HepG2 (cell line): ENCODE data around the gene DZIP1L. TPM values are rescaled to one million over a fixed set of nuclear protein-coding genes. Genes with fewer than 3 reads are reported as not detected.

ENCODE experiments used
- ATAC-seq: fragments of 200-7000 bp; cut with Tn5 transposase; 3 replicates; pipeline ENCODE4 v1.9.1; 2020; ENCODE audit warnings: mild to moderate bottlenecking, moderate library complexity
- BruUV-seq: library from RNA; stranded (reverse); fragments of 400-500 nt; replicated peaks from 2 replicates; lab custom pipeline; 2021; lab: Mats Ljungman, UMichigan
- CTCF ChIA-PET: fragments of 300-600 bp; formaldehyde crosslinking; extraction: SDS; loops from one replicate; lab custom pipeline; 2021; ENCODE audit warnings: low total read pairs, inconsistent platforms, low intra/inter-chr PET ratio; lab: Yijun Ruan, JAX
- POLR2A ChIA-PET: fragments of 350-600 bp; sonication (Branson Sonifier 250); formaldehyde crosslinking; loops from one replicate; lab custom pipeline; 2020; ENCODE audit warnings: antibody characterized with exemption, inconsistent platforms; lab: Yijun Ruan, JAX
- DNase-seq: peaks from one replicate; pipeline ENCODE4 v3.0.0-alpha.2; 2015; ENCODE audit warnings: low spot score
- FAIRE-seq: peaks from 3 replicates; lab custom pipeline; 2011; peaks lifted over from hg19 to GRCh38; lab: Jason Lieb, UNC
- H2AFZ ChIP-seq: one replicate; pipeline ENCODE4 v1.6.1; 2011; ENCODE audit warnings: low read length, inconsistent platforms
- H3K27ac ChIP-seq: fragments of 300-600 bp; 3 replicates; pipeline ENCODE4 v1.8.0; 2011; ENCODE audit warnings: mixed run types, mild to moderate bottlenecking, mixed read lengths, low read length, inconsistent platforms; ENCODE audit not compliant: insufficient read depth; ENCODE audit errors: extremely low read length
- H3K27me3 ChIP-seq, 2 experiments: fragments of 200-600 bp in 1 of 2; 2 replicates in 1 of 2; 3 replicates in 1 of 2; pipeline versions ENCODE4 v1.6.0 to v1.8.0; 2011; ENCODE audit warnings: low read length in 2 of 2, mild to moderate bottlenecking in 2 of 2, moderate library complexity in 2 of 2, inconsistent platforms in 1 of 2; ENCODE audit not compliant: insufficient read depth in 2 of 2, control insufficient read depth in 1 of 2
- H3K36me3 ChIP-seq, 2 experiments: fragments of 200-600 bp in 1 of 2; replicated peaks in 1 of 2; 2 replicates in 1 of 2; 3 replicates in 1 of 2; pipeline versions ENCODE4 v1.5.1 to v1.8.0; 2011; ENCODE audit warnings: low read length in 2 of 2, inconsistent platforms in 1 of 2; ENCODE audit not compliant: insufficient read depth in 2 of 2, control insufficient read depth in 1 of 2
- H3K4me1 ChIP-seq: 2 replicates; pipeline ENCODE4 v1.5.1; 2012; ENCODE audit warnings: low read length, inconsistent platforms; ENCODE audit not compliant: insufficient read depth
- H3K4me2 ChIP-seq: 2 replicates; pipeline ENCODE4 v1.6.0; 2011; ENCODE audit warnings: low read depth, low read length, inconsistent platforms
- H3K4me3 ChIP-seq, 3 experiments: fragments of 200-600 bp in 1 of 3; sonication (generic), shearing (Covaris generic) in 1 of 3; replicated peaks in 1 of 3; 2 replicates each; pipeline ENCODE4 v1.5.1; 2011 to 2016; ENCODE audit warnings: low read length in 3 of 3, inconsistent platforms in 2 of 3, low read depth in 2 of 3, mild to moderate bottlenecking in 2 of 3, control low read depth in 1 of 3, mixed read lengths in 1 of 3; ENCODE audit not compliant: insufficient read depth in 1 of 3
- H3K79me2 ChIP-seq: one replicate; pipeline ENCODE4 v1.6.1; 2011; ENCODE audit warnings: low read length, inconsistent platforms; ENCODE audit not compliant: insufficient read depth
- H3K9ac ChIP-seq: 2 replicates; pipeline ENCODE4 v1.6.0; 2011; ENCODE audit warnings: mild to moderate bottlenecking, low read depth, low read length, inconsistent platforms; ENCODE audit not compliant: insufficient read depth
- H3K9me3 ChIP-seq: 2 replicates; pipeline ENCODE4 v1.5.1; 2012; ENCODE audit warnings: mild to moderate bottlenecking, low read length
- H4K20me1 ChIP-seq: 2 replicates; pipeline ENCODE4 v1.6.0; 2011; ENCODE audit warnings: inconsistent platforms, mild to moderate bottlenecking, low read length, moderate library complexity; ENCODE audit not compliant: insufficient read depth
- GATAD2A ChIP-seq: IDR thresholded peaks from 2 replicates; pipeline ENCODE4 v1.6.1; 2016
- IKZF5 ChIP-seq: IDR thresholded peaks from 2 replicates; pipeline ENCODE4 v1.6.1; 2018; ENCODE audit warnings: missing genetic modification reagents, mild to moderate bottlenecking, missing compliant biosample characterization
- MTA3 ChIP-seq: sonication (generic); formaldehyde crosslinking; IDR thresholded peaks from 2 replicates; pipeline ENCODE4 v1.4.0; 2020; ENCODE audit warnings: missing genetic modification reagents
- MYNN ChIP-seq: sonication (generic); formaldehyde crosslinking; IDR thresholded peaks from 2 replicates; pipeline ENCODE4 v1.4.0; 2020; ENCODE audit warnings: mild to moderate bottlenecking, low read depth, missing genetic modification reagents
- ZBTB37 ChIP-seq: sonication (generic); formaldehyde crosslinking; IDR thresholded peaks from 2 replicates; pipeline ENCODE4 v1.4.0; 2020; ENCODE audit warnings: mild to moderate bottlenecking, missing genetic modification reagents
- ZNF143 ChIP-seq: sonication (generic); formaldehyde crosslinking; IDR thresholded peaks from 2 replicates; pipeline ENCODE4 v1.4.0; 2020; ENCODE audit warnings: missing genetic modification reagents
- ZNF253 ChIP-seq: sonication (generic); formaldehyde crosslinking; IDR thresholded peaks from 2 replicates; pipeline ENCODE4 v1.8.0; 2022; ENCODE audit warnings: mild to moderate bottlenecking, missing genetic modification reagents, borderline replicate concordance
- ZNF431 ChIP-seq: sonication (generic); formaldehyde crosslinking; IDR thresholded peaks from 2 replicates; pipeline ENCODE4 v1.9.0; 2022; ENCODE audit warnings: missing genetic modification reagents, low read depth, mild to moderate bottlenecking, borderline replicate concordance
- ZNF550 ChIP-seq: sonication (generic); formaldehyde crosslinking; IDR thresholded peaks from 2 replicates; pipeline ENCODE4 v1.4.0; 2020; ENCODE audit warnings: mild to moderate bottlenecking, missing genetic modification reagents, borderline replicate concordance
- ZNF552 ChIP-seq: sonication (generic); formaldehyde crosslinking; IDR thresholded peaks from 2 replicates; pipeline ENCODE4 v1.9.0; 2022; ENCODE audit warnings: missing genetic modification reagents, mild to moderate bottlenecking, borderline replicate concordance
- ZNF709 ChIP-seq: sonication (generic); formaldehyde crosslinking; IDR thresholded peaks from 2 replicates; pipeline ENCODE4 v1.5.0; 2020; ENCODE audit warnings: mild to moderate bottlenecking, missing genetic modification reagents
- ZNF772 ChIP-seq: sonication (generic); formaldehyde crosslinking; IDR thresholded peaks from 2 replicates; pipeline ENCODE4 v1.5.0; 2020; ENCODE audit warnings: mild to moderate bottlenecking, missing genetic modification reagents
- WGBS: methylation state at CpG from one replicate; pipeline ENCODE4 v1.1.6; 2017; ENCODE audit warnings: low lambda C conversion rate; 5-methylcytosine and 5-hydroxymethylcytosine counted together
- in situ Hi-C: cut with HindIII; loops from 2 replicates; pipeline ENCODE4 v1.10.0; 2017; ENCODE audit warnings: low pct_unique_long_range_greater_than_20kb; ENCODE audit not compliant: extremely low pct_ligation_motif_present
- intact Hi-C: fragments of 100-400 bp; cut with micrococcal nuclease; formaldehyde crosslinking; loops from one replicate; pipeline ENCODE4 v1.10.0; 2022; ENCODE audit not compliant: unreplicated experiment
- polyA plus RNA-seq, 8 experiments: library from polyadenylated mRNA; depleted of rRNA in 3 of 8; stranded (reverse) in 7 of 8; unstranded in 1 of 8; fragments of >200 nt; fragmentation: Illumina TruSeq in 4 of 8; extraction: Trizol in 4 of 8; gene quantifications; 2 replicates each; pipeline versions ENCODE4 v1.2.1 to v1.2.3, GENCODE V29; 2011 to 2016; ENCODE audit warnings: low read depth in 4 of 8, missing spikeins in 1 of 8, mixed read lengths in 1 of 8; ENCODE audit not compliant: insufficient read depth in 1 of 8
- total RNA-seq, 5 experiments: library from RNA; depleted of rRNA; stranded (reverse); fragments of >200 nt; fragmentation: Illumina TruSeq; extraction: Trizol; gene quantifications; 2 replicates each; pipeline ENCODE4 v1.2.3, GENCODE V29; 2016; ENCODE audit warnings: low read depth in 1 of 5

Gene DZIP1L
- total and polyA plus RNA-seq, 2 of the 13 experiments (the other 11 are each of a cell fraction or from before 2014, with no cell fraction given): 0.90 to 1.2 TPM

GRCh38 chr3:138125548-138126221, 10.3 kb upstream of the DZIP1L start:
- no TSS peak for BruUV-seq
- Histone ChIP-seq H3K4me1 (no peaks in the 10 kb centered on the region), H3K9me3 (no peaks in the 10 kb centered on the region), H3K27me3 (no peaks in the 10 kb centered on the region; a peak in 1 of 5 replicates), H3K4me2 (no peak overlapping the region), H3K79me2 (no peaks in the 10 kb centered on the region), H2AFZ (no peak overlapping the region), H3K9ac (no peak overlapping the region), H3K4me3 (no peak overlapping the region), H3K36me3 (no peaks in the 10 kb centered on the region), H4K20me1 (no peaks in the 10 kb centered on the region), H3K27ac (no peak overlapping the region)
- FAIRE-seq: no peak
- POLR2A ChIA-PET: no interaction called here
- in situ Hi-C loops (no loop called here), intact Hi-C loops (no loop called here)
- ATAC-seq: no peak
- no peak for DNase-seq
- CTCF ChIA-PET: no interaction called here
- whole genome bisulfite sequencing: 38% methylated on average over 5 of the region's 5 CpGs
- no peak for TF ChIP-seq ZNF431
- no peak for TF ChIP-seq ZNF550 (CRISPR knock-in tag)
- TF ChIP-seq ZNF772: no peak
- TF ChIP-seq GATAD2A: no peak

- BruUV-seq: no TSS peak
- DNase-seq: no peak
- TF ChIP-seq MTA3 (CRISPR knock-in tag): no peak
- TF ChIP-seq ZNF552: no peak
- no peak for TF ChIP-seq ZNF253 (CRISPR knock-in tag)
- no peak for TF ChIP-seq ZNF709 (CRISPR knock-in tag)
- no peak for TF ChIP-seq MYNN (CRISPR knock-in tag)
- TF ChIP-seq IKZF5 (CRISPR knock-in tag): no peak
- no peak for TF ChIP-seq ZNF143 (CRISPR knock-in tag)
- TF ChIP-seq ZBTB37: no peak
- TF ChIP-seq, all 625 proteins: peak for 0
- Histone ChIP-seq H3K9ac (no peak overlapping the region), H3K9me3 (no peaks in the 10 kb centered on the region), H3K4me2 (no peak overlapping the region), H3K4me3 (no peak overlapping the region), H3K79me2 (no peaks in the 10 kb centered on the region), H2AFZ (no peak overlapping the region), H3K27me3 (no peaks in the 10 kb centered on the region; a peak in 1 of 5 replicates), H3K27ac (no peak overlapping the region), H3K36me3 (no peaks in the 10 kb centered on the region), H4K20me1 (no peaks in the 10 kb centered on the region), H3K4me1 (no peaks in the 10 kb centered on the region)
- WGBS: 69% methylated on average over 10 of the region's 10 CpGs
- in situ Hi-C loops (no loop called here), intact Hi-C loops (no loop called here)
- FAIRE-seq: no peak
- ChIA-PET CTCF (no interaction called here), POLR2A (no interaction called here)
- no peak for ATAC-seq
Measured at GRCh38 chr3:138124706-138125355, 9.4 kb upstream of the DZIP1L start.
